Measurements from ENCODE around the gene RHCE.

Gene RHCE

GRCh38 chr1:25460020-25460419 is 39.4 kb upstream of the RHCE start:
- in situ Hi-C loops (cut with MboI; ENCODE audit: low pct_unique_long_range_greater_than_20kb, low sequenced_read_pairs, unreplicated experiment): no loop called here
- no peak for DNase-seq (ENCODE audit: low spot score)
- no peak for TF ChIP-seq CTCF (IDR thresholded peaks at IDR 0.05; ENCODE audit: extremely low read depth, insufficient read depth, missing control alignments)

- in situ Hi-C loops (cut with MboI; ENCODE audit: low pct_unique_long_range_greater_than_20kb, low sequenced_read_pairs, unreplicated experiment): no loop called here
- no peak for TF ChIP-seq CTCF (IDR thresholded peaks at IDR 0.05; ENCODE audit: extremely low read depth, insufficient read depth, missing control alignments)
- DNase-seq (ENCODE audit: low spot score): no peak
Observed at GRCh38 chr1:25458541-25459298, 38.1 kb upstream of the RHCE start.

- no peak for DNase-seq (ENCODE audit: low spot score)
- in situ Hi-C loops (cut with MboI; ENCODE audit: low pct_unique_long_range_greater_than_20kb, low sequenced_read_pairs, unreplicated experiment): no loop called here
- no peak for TF ChIP-seq CTCF (IDR thresholded peaks at IDR 0.05; ENCODE audit: extremely low read depth, insufficient read depth, missing control alignments)
Observed at GRCh38 chr1:25456502-25456901, 35.9 kb upstream of the RHCE start.

GRCh38 chr1:25451908-25452307 is 31.3 kb upstream of the RHCE start:
- in situ Hi-C loops (cut with MboI; ENCODE audit: low pct_unique_long_range_greater_than_20kb, low sequenced_read_pairs, unreplicated experiment): no loop called here
- no peak for TF ChIP-seq CTCF (IDR thresholded peaks at IDR 0.05; ENCODE audit: extremely low read depth, insufficient read depth, missing control alignments)
- no peak for DNase-seq (ENCODE audit: low spot score)

GRCh38 chr1:25450891-25451290 is 30.3 kb upstream of the RHCE start:
- no peak for DNase-seq (ENCODE audit: low spot score)
- TF ChIP-seq CTCF (IDR thresholded peaks at IDR 0.05; ENCODE audit: extremely low read depth, insufficient read depth, missing control alignments): no peak
- in situ Hi-C loops (cut with MboI; ENCODE audit: low pct_unique_long_range_greater_than_20kb, low sequenced_read_pairs, unreplicated experiment): no loop called here

GRCh38 chr1:25447547-25447946 is 26.9 kb upstream of the RHCE start:
- no peak for TF ChIP-seq CTCF (IDR thresholded peaks at IDR 0.05; ENCODE audit: extremely low read depth, insufficient read depth, missing control alignments)
- in situ Hi-C loops (cut with MboI; ENCODE audit: low pct_unique_long_range_greater_than_20kb, low sequenced_read_pairs, unreplicated experiment): no loop called here
- DNase-seq (ENCODE audit: low spot score): peak; percentile 60

All from GM13977 (cell line).